ENCODE results near the gene SRGAP1. TPM values are rescaled to one million over a fixed set of nuclear protein-coding genes. Genes with fewer than 3 reads are reported as not detected.
"Not testable (repeated sequence)": the region's sequence is repeated elsewhere in the genome, so short reads cannot be mapped to it uniquely, and the experiment has no call there.

Gene SRGAP1
- polyA plus RNA-seq, 1 donor (not counting 4 experiments of a cell fraction or from before 2014, with no cell fraction given): 4.5 TPM

DNA sequence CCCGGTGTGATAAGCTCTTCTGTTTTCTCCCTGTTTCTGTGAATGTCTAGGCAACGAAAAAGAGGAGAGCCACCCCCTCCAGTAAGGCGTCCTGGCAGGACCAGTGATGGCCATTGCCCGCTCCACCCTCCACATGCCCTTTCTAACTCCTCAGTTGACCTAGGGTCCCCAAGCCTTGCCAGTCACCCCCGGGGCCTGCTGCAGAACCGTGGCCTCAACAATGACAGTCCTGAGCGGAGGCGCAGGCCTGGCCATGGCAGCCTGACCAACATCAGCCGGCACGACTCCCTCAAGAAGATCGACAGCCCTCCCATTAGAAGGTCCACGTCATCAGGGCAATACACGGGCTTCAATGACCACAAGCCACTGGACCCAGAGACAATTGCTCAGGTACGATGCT is 283.3 kb downstream of the SRGAP1 start:
- no peak for TF ChIP-seq CTCF (optimal IDR thresholded peaks at IDR 0.05 in 1 of 3, IDR thresholded peaks at IDR 0.05 in 1 of 3, conservative IDR thresholded peaks at IDR 0.05 in 1 of 3; ENCODE audit: extremely low read depth in 1 of 3, insufficient read depth in 2 of 3, low read length in 3 of 3)
- TF ChIP-seq EZH2 (IDR thresholded peaks at IDR 0.05; ENCODE audit: low read length): no peak
- dilution Hi-C loops (cut with MboI; ENCODE audit: extremely low pct_ligation_motif_present, low sequenced_read_pairs): no loop called here
- H3K4me3 ChIP-seq (ENCODE audit: control insufficient read depth in 2 of 3, extremely low read depth in 1 of 3, insufficient read depth in 2 of 3, low read depth in 1 of 3, low read length in 3 of 3): no peak overlapping the region

GRCh38 chr12:64128366-64128765 is 283.9 kb downstream of the SRGAP1 start:
- H3K9me1 ChIP-seq (ENCODE audit: control insufficient read depth, extremely low read depth, insufficient read depth, low read length): no peaks in the 10 kb centered on the region
- dilution Hi-C loops (cut with MboI; ENCODE audit: extremely low pct_ligation_motif_present, low sequenced_read_pairs): no loop called here
- TF ChIP-seq CTCF (optimal IDR thresholded peaks at IDR 0.05 in 1 of 3, IDR thresholded peaks at IDR 0.05 in 1 of 3, conservative IDR thresholded peaks at IDR 0.05 in 1 of 3; ENCODE audit: extremely low read depth in 1 of 3, insufficient read depth in 2 of 3, low read length in 3 of 3) (no peak), EZH2 (IDR thresholded peaks at IDR 0.05; ENCODE audit: low read length) (no peak)
- no peak overlapping the region for H3K9ac ChIP-seq (ENCODE audit: control insufficient read depth, extremely low read depth, insufficient read depth, low read length)
- DNase-seq (ENCODE audit: low read depth, low spot score) (no peak), FAIRE-seq (no peak)
- H3K4me2 ChIP-seq (ENCODE audit: control insufficient read depth, extremely low read depth, insufficient read depth, low read depth, low read length): no peak overlapping the region
- H3K36me3 ChIP-seq (ENCODE audit: control insufficient read depth in 2 of 2, extremely low read depth in 1 of 2, insufficient read depth in 2 of 2, low read length in 2 of 2): peaks cover 9 to 12% of the 10 kb centered on the region in 2 experiments
- no peaks in the 10 kb centered on the region for H3K27me3 ChIP-seq (ENCODE audit: control insufficient read depth, extremely low read depth, insufficient read depth, low read length)
- H3K4me3 ChIP-seq (ENCODE audit: control insufficient read depth in 2 of 3, extremely low read depth in 1 of 3, insufficient read depth in 2 of 3, low read depth in 1 of 3, low read length in 3 of 3): no peak overlapping the region
- no peak overlapping the region for H3K27ac ChIP-seq (ENCODE audit: control insufficient read depth, insufficient read depth, low read length)
- no peaks in the 10 kb centered on the region for H3K79me2 ChIP-seq (ENCODE audit: control insufficient read depth, insufficient read depth, low read length)
- no peaks in the 10 kb centered on the region for H4K20me1 ChIP-seq (ENCODE audit: control insufficient read depth, extremely low read depth, insufficient read depth, low read length)
- H3K9me3 ChIP-seq (ENCODE audit: control insufficient read depth, low read depth, low read length): no peaks in the 10 kb centered on the region
- no peak overlapping the region for H2AFZ ChIP-seq (ENCODE audit: control insufficient read depth, low read length)
- H3K4me1 ChIP-seq (ENCODE audit: control insufficient read depth, extremely low read depth, insufficient read depth, low read length): no peaks in the 10 kb centered on the region

More for the DNA sequence above, 283.3 kb downstream of the SRGAP1 start:
- Histone ChIP-seq H3K9me3 (ENCODE audit: control insufficient read depth, low read depth, low read length) (no peaks in the 10 kb centered on the region), H3K9me1 (ENCODE audit: control insufficient read depth, extremely low read depth, insufficient read depth, low read length) (no peaks in the 10 kb centered on the region), H3K4me2 (ENCODE audit: control insufficient read depth, extremely low read depth, insufficient read depth, low read depth, low read length) (no peak overlapping the region), H3K79me2 (ENCODE audit: control insufficient read depth, insufficient read depth, low read length) (no peaks in the 10 kb centered on the region), H3K27ac (ENCODE audit: control insufficient read depth, insufficient read depth, low read length) (no peak overlapping the region), H3K36me3 (ENCODE audit: control insufficient read depth in 2 of 2, extremely low read depth in 1 of 2, insufficient read depth in 2 of 2, low read length in 2 of 2) (peaks cover 7 to 11% of the 10 kb centered on the region in 2 experiments), H4K20me1 (ENCODE audit: control insufficient read depth, extremely low read depth, insufficient read depth, low read length) (no peaks in the 10 kb centered on the region), H3K9ac (ENCODE audit: control insufficient read depth, extremely low read depth, insufficient read depth, low read length) (no peak overlapping the region), H3K4me1 (ENCODE audit: control insufficient read depth, extremely low read depth, insufficient read depth, low read length) (no peaks in the 10 kb centered on the region), H3K27me3 (ENCODE audit: control insufficient read depth, extremely low read depth, insufficient read depth, low read length) (no peaks in the 10 kb centered on the region), H2AFZ (ENCODE audit: control insufficient read depth, low read length) (no peak overlapping the region)
- no peak for DNase-seq (ENCODE audit: low read depth, low spot score)
- FAIRE-seq: no peak

- H3K27ac ChIP-seq (ENCODE audit: control insufficient read depth, insufficient read depth, low read length); DNase-seq (ENCODE audit: low read depth, low spot score); dilution Hi-C loops (cut with MboI; ENCODE audit: extremely low pct_ligation_motif_present, low sequenced_read_pairs); H3K9ac ChIP-seq (ENCODE audit: control insufficient read depth, extremely low read depth, insufficient read depth, low read length); H3K79me2 ChIP-seq (ENCODE audit: control insufficient read depth, insufficient read depth, low read length); H3K27me3 ChIP-seq (ENCODE audit: control insufficient read depth, extremely low read depth, insufficient read depth, low read length); H2AFZ ChIP-seq (ENCODE audit: control insufficient read depth, low read length); H3K4me1 ChIP-seq (ENCODE audit: control insufficient read depth, extremely low read depth, insufficient read depth, low read length); FAIRE-seq; H3K4me3 ChIP-seq (ENCODE audit: control insufficient read depth in 2 of 3, extremely low read depth in 1 of 3, insufficient read depth in 2 of 3, low read depth in 1 of 3, low read length in 3 of 3); H4K20me1 ChIP-seq (ENCODE audit: control insufficient read depth, extremely low read depth, insufficient read depth, low read length); H3K9me1 ChIP-seq (ENCODE audit: control insufficient read depth, extremely low read depth, insufficient read depth, low read length); H3K4me2 ChIP-seq (ENCODE audit: control insufficient read depth, extremely low read depth, insufficient read depth, low read depth, low read length); H3K9me3 ChIP-seq (ENCODE audit: control insufficient read depth, low read depth, low read length): not testable (repeated sequence)
- peaks cover 9 to 17% of the 10 kb centered on the region in 2 experiments for H3K36me3 ChIP-seq (ENCODE audit: control insufficient read depth in 2 of 2, extremely low read depth in 1 of 2, insufficient read depth in 2 of 2, low read length in 2 of 2)
Measured at GRCh38 chr12:64130476-64130875, 286.0 kb downstream of the SRGAP1 start.

DNA sequence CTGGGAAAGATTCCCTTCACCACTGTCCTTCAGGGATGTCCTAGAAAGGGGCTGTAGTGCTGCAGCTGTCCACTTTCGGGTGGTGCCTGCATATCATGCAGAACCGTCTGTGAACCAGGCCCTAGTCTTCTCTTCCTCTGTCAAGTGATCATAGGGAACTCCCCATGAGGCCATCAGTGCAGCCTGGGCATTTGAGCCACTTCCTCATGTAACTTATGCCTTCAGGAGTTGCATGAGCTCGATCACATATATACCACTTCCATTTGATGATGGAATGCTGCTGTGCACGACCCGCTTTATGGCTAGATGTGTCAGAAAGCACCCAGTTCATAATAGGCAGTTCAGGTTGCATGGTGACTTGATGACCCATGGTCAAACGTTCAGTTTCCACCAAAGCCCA is 287.0 kb downstream of the SRGAP1 start:
- H3K4me1 ChIP-seq (ENCODE audit: control insufficient read depth, extremely low read depth, insufficient read depth, low read length); H4K20me1 ChIP-seq (ENCODE audit: control insufficient read depth, extremely low read depth, insufficient read depth, low read length); FAIRE-seq; H3K27ac ChIP-seq (ENCODE audit: control insufficient read depth, insufficient read depth, low read length); H2AFZ ChIP-seq (ENCODE audit: control insufficient read depth, low read length); H3K27me3 ChIP-seq (ENCODE audit: control insufficient read depth, extremely low read depth, insufficient read depth, low read length); H3K4me3 ChIP-seq (ENCODE audit: control insufficient read depth in 2 of 3, extremely low read depth in 1 of 3, insufficient read depth in 2 of 3, low read depth in 1 of 3, low read length in 3 of 3); H3K9ac ChIP-seq (ENCODE audit: control insufficient read depth, extremely low read depth, insufficient read depth, low read length); H3K79me2 ChIP-seq (ENCODE audit: control insufficient read depth, insufficient read depth, low read length); H3K9me1 ChIP-seq (ENCODE audit: control insufficient read depth, extremely low read depth, insufficient read depth, low read length); dilution Hi-C loops (cut with MboI; ENCODE audit: extremely low pct_ligation_motif_present, low sequenced_read_pairs); DNase-seq (ENCODE audit: low read depth, low spot score); H3K9me3 ChIP-seq (ENCODE audit: control insufficient read depth, low read depth, low read length); H3K4me2 ChIP-seq (ENCODE audit: control insufficient read depth, extremely low read depth, insufficient read depth, low read depth, low read length): not testable (repeated sequence)
- peaks cover 10 to 17% of the 10 kb centered on the region in 2 experiments for H3K36me3 ChIP-seq (ENCODE audit: control insufficient read depth in 2 of 2, extremely low read depth in 1 of 2, insufficient read depth in 2 of 2, low read length in 2 of 2)
